Neutrophil (primary cell): Measurements from ENCODE around the gene PAM.
"Not testable (repeated sequence)": the region's sequence is repeated elsewhere in the genome, so short reads cannot be mapped to it uniquely, and the experiment has no call there.

Source experiments
- H3K27ac ChIP-seq: fragments of 200-600 bp; sonication (generic); 2 replicates; pipeline ENCODE4 v1.5.1; 2016; ENCODE audit warnings: mild to moderate bottlenecking, moderate library complexity
- H3K27me3 ChIP-seq: fragments of 200-600 bp; sonication (generic); 2 replicates; pipeline ENCODE4 v1.6.0; 2016; ENCODE audit warnings: mild to moderate bottlenecking
- H3K36me3 ChIP-seq: fragments of 200-600 bp; sonication (generic); 2 replicates; pipeline ENCODE4 v1.5.1; 2017
- H3K4me1 ChIP-seq, 2 experiments: fragments of 200-600 bp in 1 of 2; sonication (generic) in 1 of 2; 1 replicate in 1 of 2; 2 replicates in 1 of 2; pipeline versions ENCODE4 v1.5.1 to v1.6.1; 2013 to 2016; ENCODE audit warnings: low read depth in 1 of 2, low read length in 1 of 2, mild to moderate bottlenecking in 1 of 2, moderate library complexity in 1 of 2; ENCODE audit not compliant: control insufficient read depth in 1 of 2, insufficient read depth in 1 of 2
- H3K4me3 ChIP-seq, 2 experiments: fragments of 200-600 bp in 1 of 2; sonication (generic) in 1 of 2; 1 replicate in 1 of 2; 2 replicates in 1 of 2; pipeline ENCODE4 v1.5.1; 2013 to 2016; ENCODE audit warnings: low read depth in 1 of 2, low read length in 1 of 2, mild to moderate bottlenecking in 1 of 2, moderate library complexity in 1 of 2
- H3K9me3 ChIP-seq: fragments of 200-600 bp; sonication (generic); 2 replicates; pipeline ENCODE4 v1.5.1; 2016
- CTCF ChIP-seq: fragments of 200-600 bp; sonication (generic); IDR thresholded peaks from 2 replicates; pipeline ENCODE4 v1.5.1; 2016; ENCODE audit warnings: antibody characterized with exemption

Gene PAM

GRCh38 chr5:103041071-103041676 lies 286.1 kb downstream of the PAM start:
- H3K4me3 ChIP-seq: no peak overlapping the region
- H3K4me1 ChIP-seq: no peaks in the 10 kb centered on the region
- no peak for TF ChIP-seq CTCF
- no peaks in the 10 kb centered on the region for H3K27me3 ChIP-seq
- no peaks in the 10 kb centered on the region for H3K9me3 ChIP-seq
- no peaks in the 10 kb centered on the region for H3K36me3 ChIP-seq
- H3K27ac ChIP-seq: no peak overlapping the region

DNA sequence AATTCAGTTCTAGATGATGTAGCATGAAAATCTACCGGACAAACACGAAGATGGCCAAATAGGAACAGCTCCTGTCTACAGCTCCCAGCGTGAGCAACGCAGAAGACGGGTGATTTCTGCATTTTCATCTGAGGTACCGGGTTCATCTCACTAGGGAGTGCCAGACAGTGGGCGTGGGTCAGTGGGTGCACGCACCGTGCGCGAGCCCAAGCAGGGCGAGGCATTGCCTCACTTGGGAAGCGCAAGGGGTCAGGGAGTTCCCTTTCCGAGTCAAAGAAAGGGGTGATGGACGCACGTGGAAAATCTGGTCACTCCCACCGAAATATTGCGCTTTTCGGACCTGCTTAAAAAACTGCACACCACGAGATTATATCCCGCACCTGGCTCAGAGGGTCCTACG lies 291.6 kb downstream of the PAM start:
- not testable (repeated sequence) for H3K27me3 ChIP-seq, H3K4me1 ChIP-seq, H3K9me3 ChIP-seq, H3K27ac ChIP-seq, H3K4me3 ChIP-seq, H3K36me3 ChIP-seq

GRCh38 chr5:103057208-103058130 lies 302.4 kb downstream of the PAM start:
- no peak for TF ChIP-seq CTCF
- Histone ChIP-seq H3K36me3 (no peaks in the 10 kb centered on the region), H3K4me3 (no peak overlapping the region)

DNA sequence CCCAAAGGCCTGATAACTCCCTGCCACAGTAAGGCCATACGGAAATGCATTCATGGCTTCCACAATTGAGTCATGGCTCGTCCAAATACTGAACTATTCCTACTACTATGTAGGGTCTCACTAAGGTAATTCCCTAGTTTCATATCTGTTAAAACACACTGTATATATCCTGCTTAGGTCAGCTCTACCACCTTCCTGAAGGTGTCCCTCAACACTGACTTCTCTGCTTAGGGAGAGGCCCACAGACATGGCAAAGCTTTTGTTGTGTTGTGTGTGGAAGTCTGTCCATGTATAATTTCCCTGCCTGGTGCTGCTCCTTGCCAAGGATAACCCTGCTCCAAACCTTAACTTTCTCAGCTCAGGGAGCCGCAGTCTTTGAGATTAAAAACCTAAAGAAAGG lies 304.4 kb downstream of the PAM start:
- TF ChIP-seq CTCF: no peak
- H3K36me3 ChIP-seq: no peaks in the 10 kb centered on the region

More at GRCh38 chr5:103057208-103058130, 302.4 kb downstream of the PAM start:
- Histone ChIP-seq H3K4me1 (no peaks in the 10 kb centered on the region), H3K27me3 (no peaks in the 10 kb centered on the region), H3K9me3 (no peaks in the 10 kb centered on the region), H3K27ac (no peak overlapping the region)

DNA sequence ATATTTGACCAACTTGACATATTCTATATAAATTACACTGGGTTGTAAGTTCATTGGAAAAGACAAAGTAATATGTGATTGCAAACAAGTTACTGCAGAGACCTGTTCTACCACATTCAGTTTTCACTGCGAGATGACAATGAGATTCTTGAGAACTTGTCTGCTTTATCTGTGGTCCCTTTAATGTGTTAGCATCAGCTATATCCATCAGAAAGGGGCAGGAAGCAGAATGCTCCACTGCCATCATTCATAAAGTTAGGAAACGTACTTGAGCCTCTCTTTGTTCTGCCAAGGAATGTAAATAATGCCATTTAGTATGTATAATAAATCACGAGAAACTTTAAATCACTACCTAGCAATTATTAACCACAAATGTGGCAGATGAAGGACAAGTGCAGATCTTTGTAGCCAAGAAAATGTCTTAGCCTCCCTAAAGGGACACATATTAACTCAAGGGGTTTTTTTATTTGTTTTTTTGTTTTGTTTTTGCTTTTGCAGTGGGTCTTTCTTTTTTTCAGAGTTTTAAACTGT lies 305.4 kb downstream of the PAM start:
- Histone ChIP-seq H3K4me3 (no peak overlapping the region), H3K27me3 (no peaks in the 10 kb centered on the region), H3K27ac (no peak overlapping the region), H3K9me3 (no peaks in the 10 kb centered on the region), H3K36me3 (no peaks in the 10 kb centered on the region), H3K4me1 (no peaks in the 10 kb centered on the region)
- no peak for TF ChIP-seq CTCF

More for the DNA sequence above, 304.4 kb downstream of the PAM start:
- no peaks in the 10 kb centered on the region for H3K9me3 ChIP-seq
- no peak overlapping the region for H3K27ac ChIP-seq
- H3K4me3 ChIP-seq: no peak overlapping the region
- H3K4me1 ChIP-seq: no peaks in the 10 kb centered on the region
- H3K27me3 ChIP-seq: no peaks in the 10 kb centered on the region

DNA sequence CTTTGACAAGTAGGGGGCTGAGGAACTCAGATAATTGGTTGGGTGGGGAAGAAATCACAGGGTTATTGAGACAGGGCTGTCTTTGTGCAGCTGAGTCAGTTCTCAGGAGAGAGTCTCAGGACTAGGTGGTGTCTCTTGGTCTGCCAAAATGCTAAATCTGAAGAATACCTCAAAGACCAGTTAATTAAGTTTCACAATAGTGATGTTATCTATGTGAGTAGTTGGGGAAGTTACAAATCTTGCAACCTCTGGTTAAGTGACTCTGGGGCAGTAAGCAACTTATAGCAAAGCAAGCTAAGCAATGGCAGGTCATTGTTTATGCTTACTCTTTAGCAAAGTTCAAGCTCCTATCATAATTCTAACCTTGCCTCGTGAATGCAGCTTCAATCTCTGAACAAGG lies 311.2 kb downstream of the PAM start:
- Histone ChIP-seq H3K27me3 (no peaks in the 10 kb centered on the region), H3K9me3 (no peaks in the 10 kb centered on the region), H3K4me1 (no peaks in the 10 kb centered on the region), H3K36me3 (no peaks in the 10 kb centered on the region), H3K27ac (no peak overlapping the region), H3K4me3 (no peak overlapping the region)
- TF ChIP-seq CTCF: no peak

GRCh38 chr5:103073500-103073899 lies 318.4 kb downstream of the PAM start:
- H3K9me3 ChIP-seq, H3K36me3 ChIP-seq, H3K27ac ChIP-seq, H3K27me3 ChIP-seq, H3K4me1 ChIP-seq, H3K4me3 ChIP-seq: not testable (repeated sequence)
